ENCODE data around the gene TANC1.

The TANC1 gene

GRCh38 chr2:159177357-159177756 is 208.9 kb downstream of the TANC1 start:
- H3K9me3 ChIP-seq (ENCODE audit: control insufficient read depth in 1 of 2, low read length in 2 of 2) = no peaks in the 10 kb centered on the region
- H3K4me3 ChIP-seq (ENCODE audit: low read depth in 1 of 2, low read length in 2 of 2) = no peak overlapping the region
- H3K27me3 ChIP-seq (ENCODE audit: control insufficient read depth in 1 of 2, insufficient read depth in 2 of 2, low read length in 2 of 2) = no peaks in the 10 kb centered on the region
- H3K27ac ChIP-seq (ENCODE audit: low read depth, low read length) = no peak overlapping the region
- H3K4me1 ChIP-seq (ENCODE audit: control insufficient read depth in 1 of 2, insufficient read depth in 2 of 2, low read length in 2 of 2) = no peaks in the 10 kb centered on the region
- peaks cover 29 to 57% of the 10 kb centered on the region in 2 donors for H3K36me3 ChIP-seq (ENCODE audit: control insufficient read depth in 1 of 2, insufficient read depth in 2 of 2, low read length in 2 of 2)
- H3K9ac ChIP-seq (ENCODE audit: low read depth in 1 of 2, low read length in 2 of 2) = no peak overlapping the region

GRCh38 chr2:159177957-159178356 is 209.5 kb downstream of the TANC1 start:
- Histone ChIP-seq H3K27me3 (ENCODE audit: control insufficient read depth in 1 of 2, insufficient read depth in 2 of 2, low read length in 2 of 2) (no peaks in the 10 kb centered on the region), H3K4me1 (ENCODE audit: control insufficient read depth in 1 of 2, insufficient read depth in 2 of 2, low read length in 2 of 2) (no peaks in the 10 kb centered on the region), H3K27ac (ENCODE audit: low read depth, low read length) (no peak overlapping the region), H3K36me3 (ENCODE audit: control insufficient read depth in 1 of 2, insufficient read depth in 2 of 2, low read length in 2 of 2) (peaks cover 24 to 52% of the 10 kb centered on the region in 2 donors), H3K9ac (ENCODE audit: low read depth in 1 of 2, low read length in 2 of 2) (no peak overlapping the region), H3K4me3 (ENCODE audit: low read depth in 1 of 2, low read length in 2 of 2) (no peak overlapping the region), H3K9me3 (ENCODE audit: control insufficient read depth in 1 of 2, low read length in 2 of 2) (no peaks in the 10 kb centered on the region)

GRCh38 chr2:159179096-159179495 is 210.7 kb downstream of the TANC1 start:
- Histone ChIP-seq H3K36me3 (ENCODE audit: control insufficient read depth in 1 of 2, insufficient read depth in 2 of 2, low read length in 2 of 2) (peaks cover 19 to 47% of the 10 kb centered on the region in 2 donors), H3K4me1 (ENCODE audit: control insufficient read depth in 1 of 2, insufficient read depth in 2 of 2, low read length in 2 of 2) (no peaks in the 10 kb centered on the region), H3K9ac (ENCODE audit: low read depth in 1 of 2, low read length in 2 of 2) (no peak overlapping the region), H3K4me3 (ENCODE audit: low read depth in 1 of 2, low read length in 2 of 2) (no peak overlapping the region), H3K27ac (ENCODE audit: low read depth, low read length) (no peak overlapping the region), H3K27me3 (ENCODE audit: control insufficient read depth in 1 of 2, insufficient read depth in 2 of 2, low read length in 2 of 2) (no peaks in the 10 kb centered on the region), H3K9me3 (ENCODE audit: control insufficient read depth in 1 of 2, low read length in 2 of 2) (no peaks in the 10 kb centered on the region)

- Histone ChIP-seq H3K27ac (ENCODE audit: low read depth, low read length) (no peak overlapping the region), H3K36me3 (ENCODE audit: control insufficient read depth in 1 of 2, insufficient read depth in 2 of 2, low read length in 2 of 2) (peaks cover 18 to 44% of the 10 kb centered on the region in 2 donors), H3K4me1 (ENCODE audit: control insufficient read depth in 1 of 2, insufficient read depth in 2 of 2, low read length in 2 of 2) (no peaks in the 10 kb centered on the region), H3K4me3 (ENCODE audit: low read depth in 1 of 2, low read length in 2 of 2) (no peak overlapping the region), H3K27me3 (ENCODE audit: control insufficient read depth in 1 of 2, insufficient read depth in 2 of 2, low read length in 2 of 2) (no peaks in the 10 kb centered on the region), H3K9ac (ENCODE audit: low read depth in 1 of 2, low read length in 2 of 2) (no peak overlapping the region), H3K9me3 (ENCODE audit: control insufficient read depth in 1 of 2, low read length in 2 of 2) (no peaks in the 10 kb centered on the region)
These were observed 211.3 kb downstream of the TANC1 start for GRCh38 chr2:159179696-159180095.

GRCh38 chr2:159183346-159183745 is 214.9 kb downstream of the TANC1 start:
- H3K4me3 ChIP-seq (ENCODE audit: low read depth in 1 of 2, low read length in 2 of 2) = no peak overlapping the region
- no peaks in the 10 kb centered on the region for H3K4me1 ChIP-seq (ENCODE audit: control insufficient read depth in 1 of 2, insufficient read depth in 2 of 2, low read length in 2 of 2)
- no peaks in the 10 kb centered on the region for H3K9me3 ChIP-seq (ENCODE audit: control insufficient read depth in 1 of 2, low read length in 2 of 2)
- no peak overlapping the region for H3K9ac ChIP-seq (ENCODE audit: low read depth in 1 of 2, low read length in 2 of 2)
- H3K27ac ChIP-seq (ENCODE audit: low read depth, low read length) = no peak overlapping the region
- H3K36me3 ChIP-seq (ENCODE audit: control insufficient read depth in 1 of 2, insufficient read depth in 2 of 2, low read length in 2 of 2) = peaks cover 10 to 55% of the 10 kb centered on the region in 2 donors
- H3K27me3 ChIP-seq (ENCODE audit: control insufficient read depth in 1 of 2, insufficient read depth in 2 of 2, low read length in 2 of 2) = no peaks in the 10 kb centered on the region

- H3K9ac ChIP-seq (ENCODE audit: low read depth in 1 of 2, low read length in 2 of 2) = no peak overlapping the region
- H3K27me3 ChIP-seq (ENCODE audit: control insufficient read depth in 1 of 2, insufficient read depth in 2 of 2, low read length in 2 of 2) = no peaks in the 10 kb centered on the region
- H3K9me3 ChIP-seq (ENCODE audit: control insufficient read depth in 1 of 2, low read length in 2 of 2) = no peaks in the 10 kb centered on the region
- peaks cover 10 to 48% of the 10 kb centered on the region in 2 donors for H3K36me3 ChIP-seq (ENCODE audit: control insufficient read depth in 1 of 2, insufficient read depth in 2 of 2, low read length in 2 of 2)
- H3K27ac ChIP-seq (ENCODE audit: low read depth, low read length) = no peak overlapping the region
- no peak overlapping the region for H3K4me3 ChIP-seq (ENCODE audit: low read depth in 1 of 2, low read length in 2 of 2)
- H3K4me1 ChIP-seq (ENCODE audit: control insufficient read depth in 1 of 2, insufficient read depth in 2 of 2, low read length in 2 of 2) = no peaks in the 10 kb centered on the region
These were observed 217.1 kb downstream of the TANC1 start for GRCh38 chr2:159185401-159186130.

- H3K36me3 ChIP-seq (ENCODE audit: control insufficient read depth in 1 of 2, insufficient read depth in 2 of 2, low read length in 2 of 2) = peaks cover 11 to 51% of the 10 kb centered on the region in 2 donors
- no peaks in the 10 kb centered on the region for H3K9me3 ChIP-seq (ENCODE audit: control insufficient read depth in 1 of 2, low read length in 2 of 2)
- H3K4me3 ChIP-seq (ENCODE audit: low read depth in 1 of 2, low read length in 2 of 2) = no peak overlapping the region
- no peak overlapping the region for H3K27ac ChIP-seq (ENCODE audit: low read depth, low read length)
- H3K9ac ChIP-seq (ENCODE audit: low read depth in 1 of 2, low read length in 2 of 2) = no peak overlapping the region
- H3K4me1 ChIP-seq (ENCODE audit: control insufficient read depth in 1 of 2, insufficient read depth in 2 of 2, low read length in 2 of 2) = no peaks in the 10 kb centered on the region
- H3K27me3 ChIP-seq (ENCODE audit: control insufficient read depth in 1 of 2, insufficient read depth in 2 of 2, low read length in 2 of 2) = no peaks in the 10 kb centered on the region
These were observed 218.0 kb downstream of the TANC1 start for GRCh38 chr2:159186462-159186861.

- Histone ChIP-seq H3K9me3 (ENCODE audit: control insufficient read depth in 1 of 2, low read length in 2 of 2) (no peaks in the 10 kb centered on the region), H3K27me3 (ENCODE audit: control insufficient read depth in 1 of 2, insufficient read depth in 2 of 2, low read length in 2 of 2) (no peaks in the 10 kb centered on the region), H3K36me3 (ENCODE audit: control insufficient read depth in 1 of 2, insufficient read depth in 2 of 2, low read length in 2 of 2) (peaks cover 15 to 54% of the 10 kb centered on the region in 2 donors), H3K9ac (ENCODE audit: low read depth in 1 of 2, low read length in 2 of 2) (no peak overlapping the region), H3K4me3 (ENCODE audit: low read depth in 1 of 2, low read length in 2 of 2) (no peak overlapping the region), H3K4me1 (ENCODE audit: control insufficient read depth in 1 of 2, insufficient read depth in 2 of 2, low read length in 2 of 2) (no peaks in the 10 kb centered on the region), H3K27ac (ENCODE audit: low read depth, low read length) (no peak overlapping the region)
These were observed 218.7 kb downstream of the TANC1 start for GRCh38 chr2:159187106-159187505.

- no peak overlapping the region for H3K4me3 ChIP-seq (ENCODE audit: low read depth in 1 of 2, low read length in 2 of 2)
- H3K27ac ChIP-seq (ENCODE audit: low read depth, low read length) = no peak overlapping the region
- no peaks in the 10 kb centered on the region for H3K27me3 ChIP-seq (ENCODE audit: control insufficient read depth in 1 of 2, insufficient read depth in 2 of 2, low read length in 2 of 2)
- H3K9ac ChIP-seq (ENCODE audit: low read depth in 1 of 2, low read length in 2 of 2) = no peak overlapping the region
- no peaks in the 10 kb centered on the region for H3K9me3 ChIP-seq (ENCODE audit: control insufficient read depth in 1 of 2, low read length in 2 of 2)
- H3K36me3 ChIP-seq (ENCODE audit: control insufficient read depth in 1 of 2, insufficient read depth in 2 of 2, low read length in 2 of 2) = peaks cover 15 to 58% of the 10 kb centered on the region in 2 donors
- H3K4me1 ChIP-seq (ENCODE audit: control insufficient read depth in 1 of 2, insufficient read depth in 2 of 2, low read length in 2 of 2) = no peaks in the 10 kb centered on the region
These were observed 220.0 kb downstream of the TANC1 start for GRCh38 chr2:159188449-159188848.

- Histone ChIP-seq H3K9me3 (ENCODE audit: control insufficient read depth in 1 of 2, low read length in 2 of 2) (no peaks in the 10 kb centered on the region), H3K36me3 (ENCODE audit: control insufficient read depth in 1 of 2, insufficient read depth in 2 of 2, low read length in 2 of 2) (peaks cover 36 to 55% of the 10 kb centered on the region in 2 donors), H3K27me3 (ENCODE audit: control insufficient read depth in 1 of 2, insufficient read depth in 2 of 2, low read length in 2 of 2) (no peaks in the 10 kb centered on the region), H3K27ac (ENCODE audit: low read depth, low read length) (no peak overlapping the region), H3K9ac (ENCODE audit: low read depth in 1 of 2, low read length in 2 of 2) (no peak overlapping the region), H3K4me3 (ENCODE audit: low read depth in 1 of 2, low read length in 2 of 2) (no peak overlapping the region), H3K4me1 (ENCODE audit: control insufficient read depth in 1 of 2, insufficient read depth in 2 of 2, low read length in 2 of 2) (no peaks in the 10 kb centered on the region)
These were observed 224.0 kb downstream of the TANC1 start for GRCh38 chr2:159192371-159192918.

All from duodenal mucosa (tissue), 2 donors.